HepG2 (cell line): ENCODE results near the gene DNAJA2. TPM values are rescaled to one million over a fixed set of nuclear protein-coding genes. Genes with fewer than 3 reads are reported as not detected.

ENCODE experiments used
- ATAC-seq: fragments of 200-7000 bp; cut with Tn5 transposase; 3 replicates; pipeline ENCODE4 v1.9.1; 2020; ENCODE audit warnings: mild to moderate bottlenecking, moderate library complexity
- BruUV-seq: library from RNA; stranded (reverse); fragments of 400-500 nt; replicated peaks from 2 replicates; lab custom pipeline; 2021; lab: Mats Ljungman, UMichigan
- CTCF ChIA-PET: fragments of 300-600 bp; formaldehyde crosslinking; extraction: SDS; loops from one replicate; lab custom pipeline; 2021; ENCODE audit warnings: low total read pairs, inconsistent platforms, low intra/inter-chr PET ratio; lab: Yijun Ruan, JAX
- POLR2A ChIA-PET: fragments of 350-600 bp; sonication (Branson Sonifier 250); formaldehyde crosslinking; loops from one replicate; lab custom pipeline; 2020; ENCODE audit warnings: antibody characterized with exemption, inconsistent platforms; lab: Yijun Ruan, JAX
- DNase-seq: peaks from one replicate; pipeline ENCODE4 v3.0.0-alpha.2; 2015; ENCODE audit warnings: low spot score
- FAIRE-seq: peaks from 3 replicates; lab custom pipeline; 2011; peaks lifted over from hg19 to GRCh38; lab: Jason Lieb, UNC
- H2AFZ ChIP-seq: one replicate; pipeline ENCODE4 v1.6.1; 2011; ENCODE audit warnings: low read length, inconsistent platforms
- H3K27ac ChIP-seq: fragments of 300-600 bp; 3 replicates; pipeline ENCODE4 v1.8.0; 2011; ENCODE audit warnings: mixed run types, mild to moderate bottlenecking, mixed read lengths, low read length, inconsistent platforms; ENCODE audit not compliant: insufficient read depth; ENCODE audit errors: extremely low read length
- H3K27me3 ChIP-seq, 2 experiments: fragments of 200-600 bp in 1 of 2; 2 replicates in 1 of 2; 3 replicates in 1 of 2; pipeline versions ENCODE4 v1.6.0 to v1.8.0; 2011; ENCODE audit warnings: low read length in 2 of 2, mild to moderate bottlenecking in 2 of 2, moderate library complexity in 2 of 2, inconsistent platforms in 1 of 2; ENCODE audit not compliant: insufficient read depth in 2 of 2, control insufficient read depth in 1 of 2
- H3K36me3 ChIP-seq, 2 experiments: fragments of 200-600 bp in 1 of 2; replicated peaks in 1 of 2; 2 replicates in 1 of 2; 3 replicates in 1 of 2; pipeline versions ENCODE4 v1.5.1 to v1.8.0; 2011; ENCODE audit warnings: low read length in 2 of 2, inconsistent platforms in 1 of 2; ENCODE audit not compliant: insufficient read depth in 2 of 2, control insufficient read depth in 1 of 2
- H3K4me1 ChIP-seq: 2 replicates; pipeline ENCODE4 v1.5.1; 2012; ENCODE audit warnings: low read length, inconsistent platforms; ENCODE audit not compliant: insufficient read depth
- H3K4me2 ChIP-seq: 2 replicates; pipeline ENCODE4 v1.6.0; 2011; ENCODE audit warnings: low read depth, low read length, inconsistent platforms
- H3K4me3 ChIP-seq, 3 experiments: fragments of 200-600 bp in 1 of 3; sonication (generic), shearing (Covaris generic) in 1 of 3; replicated peaks in 1 of 3; 2 replicates each; pipeline ENCODE4 v1.5.1; 2011 to 2016; ENCODE audit warnings: low read length in 3 of 3, inconsistent platforms in 2 of 3, low read depth in 2 of 3, mild to moderate bottlenecking in 2 of 3, control low read depth in 1 of 3, mixed read lengths in 1 of 3; ENCODE audit not compliant: insufficient read depth in 1 of 3
- H3K79me2 ChIP-seq: one replicate; pipeline ENCODE4 v1.6.1; 2011; ENCODE audit warnings: low read length, inconsistent platforms; ENCODE audit not compliant: insufficient read depth
- H3K9ac ChIP-seq: 2 replicates; pipeline ENCODE4 v1.6.0; 2011; ENCODE audit warnings: mild to moderate bottlenecking, low read depth, low read length, inconsistent platforms; ENCODE audit not compliant: insufficient read depth
- H3K9me3 ChIP-seq: 2 replicates; pipeline ENCODE4 v1.5.1; 2012; ENCODE audit warnings: mild to moderate bottlenecking, low read length
- H4K20me1 ChIP-seq: 2 replicates; pipeline ENCODE4 v1.6.0; 2011; ENCODE audit warnings: inconsistent platforms, mild to moderate bottlenecking, low read length, moderate library complexity; ENCODE audit not compliant: insufficient read depth
- BHLHE40 ChIP-seq: IDR thresholded peaks from 2 replicates; pipeline ENCODE4 v1.6.1; 2011; ENCODE audit warnings: low read length, improper control_type of control experiment
- RBFOX2 ChIP-seq: fragments of 200-400 bp; formaldehyde crosslinking; IDR thresholded peaks from 2 replicates; pipeline ENCODE4 v1.6.1; 2017; ENCODE audit warnings: low read depth, mild to moderate bottlenecking, low read length
- RBM22 ChIP-seq: fragments of 200-400 bp; formaldehyde crosslinking; optimal IDR thresholded peaks from 2 replicates; pipeline ENCODE3; 2017; ENCODE audit warnings: mild to moderate bottlenecking, low read length, moderate library complexity
- SNAPC4 ChIP-seq: sonication (generic); formaldehyde crosslinking; IDR thresholded peaks from 2 replicates; pipeline ENCODE4 v1.4.0; 2020; ENCODE audit warnings: mild to moderate bottlenecking, missing genetic modification reagents
- TCF7 ChIP-seq: sonication (generic); IDR thresholded peaks from 2 replicates; pipeline ENCODE4 v1.6.1; 2016; ENCODE audit warnings: antibody characterized with exemption, low read depth
- ZNF333 ChIP-seq: sonication (generic); formaldehyde crosslinking; IDR thresholded peaks from 2 replicates; pipeline ENCODE4 v1.4.0; 2020; ENCODE audit warnings: mild to moderate bottlenecking, missing genetic modification reagents, borderline replicate concordance
- WGBS: methylation state at CpG from one replicate; pipeline ENCODE4 v1.1.6; 2017; ENCODE audit warnings: low lambda C conversion rate; 5-methylcytosine and 5-hydroxymethylcytosine counted together
- in situ Hi-C: cut with HindIII; loops from 2 replicates; pipeline ENCODE4 v1.10.0; 2017; ENCODE audit warnings: low pct_unique_long_range_greater_than_20kb; ENCODE audit not compliant: extremely low pct_ligation_motif_present
- intact Hi-C: fragments of 100-400 bp; cut with micrococcal nuclease; formaldehyde crosslinking; loops from one replicate; pipeline ENCODE4 v1.10.0; 2022; ENCODE audit not compliant: unreplicated experiment
- polyA plus RNA-seq, 8 experiments: library from polyadenylated mRNA; depleted of rRNA in 3 of 8; stranded (reverse) in 7 of 8; unstranded in 1 of 8; fragments of >200 nt; fragmentation: Illumina TruSeq in 4 of 8; extraction: Trizol in 4 of 8; gene quantifications; 2 replicates each; pipeline versions ENCODE4 v1.2.1 to v1.2.3, GENCODE V29; 2011 to 2016; ENCODE audit warnings: low read depth in 4 of 8, missing spikeins in 1 of 8, mixed read lengths in 1 of 8; ENCODE audit not compliant: insufficient read depth in 1 of 8
- total RNA-seq, 5 experiments: library from RNA; depleted of rRNA; stranded (reverse); fragments of >200 nt; fragmentation: Illumina TruSeq; extraction: Trizol; gene quantifications; 2 replicates each; pipeline ENCODE4 v1.2.3, GENCODE V29; 2016; ENCODE audit warnings: low read depth in 1 of 5
- TF ChIP-seq, protein P1 (sequence below): sonication (generic); formaldehyde crosslinking; IDR thresholded peaks from 2 replicates; pipeline ENCODE4 v1.4.0; 2020; ENCODE audit warnings: missing genetic modification reagents
- TF ChIP-seq, protein P2 (sequence below), 2 experiments: fragments of 450-650 bp in 1 of 2; sonication (generic) in 1 of 2; formaldehyde crosslinking in 1 of 2; IDR thresholded peaks; 2 replicates each; pipeline versions ENCODE4 v1.6.1 to v1.8.0; 2016 to 2022; ENCODE audit warnings: antibody characterized with exemption in 1 of 2, mild to moderate bottlenecking in 1 of 2, missing genetic modification reagents in 1 of 2

DNAJA2 gene
- total and polyA plus RNA-seq, 2 of the 13 experiments (the other 11 are each of a cell fraction or from before 2014, with no cell fraction given): 25.4 to 176 TPM

GRCh38 chr16:46926470-46927225 is 46.8 kb downstream of the DNAJA2 start:
- H3K79me2 ChIP-seq: no peaks in the 10 kb centered on the region
- no peak overlapping the region for H3K9ac ChIP-seq
- ATAC-seq (no peak), FAIRE-seq (no peak), DNase-seq (no peak)
- H3K27me3 ChIP-seq: no peaks in the 10 kb centered on the region
- intact Hi-C loops: no loop called here
- peaks cover 65 to 85% of the 10 kb centered on the region in 2 experiments for H3K36me3 ChIP-seq
- no peak overlapping the region for H2AFZ ChIP-seq
- ChIA-PET CTCF (interaction anchor here (1.4 kb wide), 1 partner anchor 73 kb away, joined by 3 read pairs; no protein-coding TSS in a partner anchor), POLR2A (interaction anchor here (0.7 kb wide), 2 partner anchors 628 to 1303 kb away, joined by 3 to 4 read pairs; no protein-coding TSS in a partner anchor)
- 98% methylated on average over 10 of the region's 13 CpGs for WGBS
- no peaks in the 10 kb centered on the region for H3K9me3 ChIP-seq
- H3K4me1 ChIP-seq: no peaks in the 10 kb centered on the region
- H3K27ac ChIP-seq: no peak overlapping the region
- in situ Hi-C loops: no loop called here
- BruUV-seq: no TSS peak
- no peak overlapping the region for H3K4me3 ChIP-seq
- H3K4me2 ChIP-seq: no peak overlapping the region
- peaks cover 29% of the 10 kb centered on the region; the same call in 1 of the 2 replicates for H4K20me1 ChIP-seq
- no peak for TF ChIP-seq ZNF333 (CRISPR knock-in tag)
- no peak for TF ChIP-seq TCF7
- peak; percentile 42 for TF ChIP-seq RBFOX2
- TF ChIP-seq SNAPC4 (CRISPR knock-in tag): no peak
- TF ChIP-seq RBM22: peak; percentile 73
- TF ChIP-seq, protein P1, sequence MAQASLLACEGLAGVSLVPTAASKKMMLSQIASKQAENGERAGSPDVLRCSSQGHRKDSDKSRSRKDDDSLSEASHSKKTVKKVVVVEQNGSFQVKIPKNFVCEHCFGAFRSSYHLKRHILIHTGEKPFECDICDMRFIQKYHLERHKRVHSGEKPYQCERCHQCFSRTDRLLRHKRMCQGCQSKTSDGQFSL: no peak
- TF ChIP-seq BHLHE40: no peak
- TF ChIP-seq, protein P2, sequence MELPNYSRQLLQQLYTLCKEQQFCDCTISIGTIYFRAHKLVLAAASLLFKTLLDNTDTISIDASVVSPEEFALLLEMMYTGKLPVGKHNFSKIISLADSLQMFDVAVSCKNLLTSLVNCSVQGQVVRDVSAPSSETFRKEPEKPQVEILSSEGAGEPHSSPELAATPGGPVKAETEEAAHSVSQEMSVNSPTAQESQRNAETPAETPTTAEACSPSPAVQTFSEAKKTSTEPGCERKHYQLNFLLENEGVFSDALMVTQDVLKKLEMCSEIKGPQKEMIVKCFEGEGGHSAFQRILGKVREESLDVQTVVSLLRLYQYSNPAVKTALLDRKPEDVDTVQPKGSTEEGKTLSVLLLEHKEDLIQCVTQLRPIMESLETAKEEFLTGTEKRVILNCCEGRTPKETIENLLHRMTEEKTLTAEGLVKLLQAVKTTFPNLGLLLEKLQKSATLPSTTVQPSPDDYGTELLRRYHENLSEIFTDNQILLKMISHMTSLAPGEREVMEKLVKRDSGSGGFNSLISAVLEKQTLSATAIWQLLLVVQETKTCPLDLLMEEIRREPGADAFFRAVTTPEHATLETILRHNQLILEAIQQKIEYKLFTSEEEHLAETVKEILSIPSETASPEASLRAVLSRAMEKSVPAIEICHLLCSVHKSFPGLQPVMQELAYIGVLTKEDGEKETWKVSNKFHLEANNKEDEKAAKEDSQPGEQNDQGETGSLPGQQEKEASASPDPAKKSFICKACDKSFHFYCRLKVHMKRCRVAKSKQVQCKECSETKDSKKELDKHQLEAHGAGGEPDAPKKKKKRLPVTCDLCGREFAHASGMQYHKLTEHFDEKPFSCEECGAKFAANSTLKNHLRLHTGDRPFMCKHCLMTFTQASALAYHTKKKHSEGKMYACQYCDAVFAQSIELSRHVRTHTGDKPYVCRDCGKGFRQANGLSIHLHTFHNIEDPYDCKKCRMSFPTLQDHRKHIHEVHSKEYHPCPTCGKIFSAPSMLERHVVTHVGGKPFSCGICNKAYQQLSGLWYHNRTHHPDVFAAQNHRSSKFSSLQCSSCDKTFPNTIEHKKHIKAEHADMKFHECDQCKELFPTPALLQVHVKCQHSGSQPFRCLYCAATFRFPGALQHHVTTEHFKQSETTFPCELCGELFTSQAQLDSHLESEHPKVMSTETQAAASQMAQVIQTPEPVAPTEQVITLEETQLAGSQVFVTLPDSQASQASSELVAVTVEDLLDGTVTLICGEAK (IDR thresholded peaks at IDR 0.05): no peak
- TF ChIP-seq, protein P2 (CRISPR knock-in tag; IDR thresholded peaks at IDR 0.05): no peak
